HL-60 (cell line): ENCODE results near the gene SEC63.

Experiments used
- DNase-seq, 2 experiments: peaks; one replicate each; pipeline ENCODE4 v3.0.0-alpha.2; 2010 to 2020; ENCODE audit warnings: low read depth in 1 of 2, low spot score in 1 of 2
- H3K27ac ChIP-seq: fragments of 250-450 bp; sonication (Bioruptor Pico); replicated peaks from 2 replicates; pipeline ENCODE4 v1.5.1; 2020; ENCODE audit warnings: mild to moderate bottlenecking, moderate library complexity
- H3K27me3 ChIP-seq: fragments of 250-450 bp; sonication (Bioruptor Pico); 2 replicates; pipeline ENCODE4 v1.5.1; 2021; ENCODE audit warnings: mild to moderate bottlenecking, moderate library complexity; ENCODE audit not compliant: insufficient read depth, poor library complexity, severe bottlenecking
- H3K4me3 ChIP-seq: replicated peaks from 2 replicates; pipeline ENCODE4 v1.5.1; 2011; ENCODE audit warnings: mild to moderate bottlenecking, control low read depth, low read length; ENCODE audit not compliant: insufficient read depth
- CTCF ChIP-seq: IDR thresholded peaks from one replicate; pipeline ENCODE4 v1.5.1; 2011; ENCODE audit warnings: low read length, control low read depth, inconsistent platforms; ENCODE audit not compliant: insufficient read depth
- GABPA ChIP-seq: IDR thresholded peaks from 2 replicates; pipeline ENCODE4 v1.6.1; 2012; ENCODE audit warnings: low read depth
- POLR2AphosphoS5 ChIP-seq: IDR thresholded peaks from 2 replicates; pipeline ENCODE4 v1.6.1; 2012; ENCODE audit warnings: low read depth
- REST ChIP-seq: IDR thresholded peaks from 2 replicates; pipeline ENCODE4 v1.6.1; 2012; ENCODE audit warnings: low read depth; ENCODE audit not compliant: insufficient replicate concordance
- SPI1 ChIP-seq: IDR thresholded peaks from 2 replicates; pipeline ENCODE4 v1.6.1; 2012; ENCODE audit warnings: low read depth, mild to moderate bottlenecking, borderline replicate concordance

SEC63 gene

GRCh38 chr6:107981695-107982094 is 23.7 kb upstream of the SEC63 start:
- no peak overlapping the region for H3K27ac ChIP-seq
- no peaks in the 10 kb centered on the region for H3K27me3 ChIP-seq
- TF ChIP-seq POLR2AphosphoS5 (no peak), GABPA (no peak), SPI1 (no peak), REST (no peak), CTCF (no peak)
- no peak overlapping the region for H3K4me3 ChIP-seq
- DNase-seq = no peak

- no peak for DNase-seq
- Histone ChIP-seq H3K27ac (no peak overlapping the region), H3K4me3 (no peak overlapping the region), H3K27me3 (no peaks in the 10 kb centered on the region)
- TF ChIP-seq SPI1 = no peak
- TF ChIP-seq REST = no peak
- TF ChIP-seq GABPA = no peak
- no peak for TF ChIP-seq CTCF
- TF ChIP-seq POLR2AphosphoS5 = no peak
Observed at GRCh38 chr6:107977283-107977682, 19.3 kb upstream of the SEC63 start.

GRCh38 chr6:107976155-107976783 is 18.3 kb upstream of the SEC63 start:
- no peak overlapping the region for H3K4me3 ChIP-seq
- TF ChIP-seq REST = no peak

More at GRCh38 chr6:107976155-107976783, 18.3 kb upstream of the SEC63 start:
- DNase-seq = no peak
- H3K27me3 ChIP-seq = no peaks in the 10 kb centered on the region
- no peak overlapping the region for H3K27ac ChIP-seq
